ENCODE measurements around the gene DPH1.
"Not testable (repeated sequence)": the region's sequence is repeated elsewhere in the genome, so short reads cannot be mapped to it uniquely, and the experiment has no call there.

Gene DPH1

GRCh38 chr17:2009737-2010136 lies 20.2 kb upstream of the DPH1 start:
- no peak for DNase-seq

GRCh38 chr17:2011411-2012371 lies 18.3 kb upstream of the DPH1 start:
- no peak for DNase-seq

- no peak for DNase-seq
Measured at GRCh38 chr17:2012499-2012898, 17.5 kb upstream of the DPH1 start.

- not testable (repeated sequence) for DNase-seq
Measured at GRCh38 chr17:2013220-2013993, 16.5 kb upstream of the DPH1 start.

GRCh38 chr17:2013994-2014317 lies 16.0 kb upstream of the DPH1 start:
- DNase-seq = no peak

GRCh38 chr17:2015314-2015713 lies 14.6 kb upstream of the DPH1 start:
- no peak for DNase-seq

- no peak for DNase-seq
Measured at GRCh38 chr17:2016494-2016893, 13.5 kb upstream of the DPH1 start.

- no peak for DNase-seq
Measured at GRCh38 chr17:2017274-2017941, 12.5 kb upstream of the DPH1 start.

- DNase-seq = no peak
Measured at GRCh38 chr17:2018716-2019510, 11.0 kb upstream of the DPH1 start.

- DNase-seq = no peak
Measured at GRCh38 chr17:2019723-2020122, 10.2 kb upstream of the DPH1 start.

- DNase-seq = no peak
Measured at GRCh38 chr17:2020721-2021120, 9.2 kb upstream of the DPH1 start.

GRCh38 chr17:2022647-2023240 lies 7.2 kb upstream of the DPH1 start:
- no peak for DNase-seq

GRCh38 chr17:2023256-2023655 lies 6.7 kb upstream of the DPH1 start:
- DNase-seq = no peak

- peak; percentile 60 to 72 for DNase-seq
Measured at GRCh38 chr17:2023692-2024571, 6.0 kb upstream of the DPH1 start.

GRCh38 chr17:2024572-2025219 lies 5.3 kb upstream of the DPH1 start:
- no peak for DNase-seq

- peak; percentile 77 to 82 for DNase-seq
Measured at GRCh38 chr17:2025220-2025621, 4.7 kb upstream of the DPH1 start, which contains the start of gene RTN4RL1. Gene RTN4RL1 (minus strand): TSS chr17:2025334. CDS start chr17:2024865, 469 bp downstream.

GRCh38 chr17:2025622-2026309 lies 4.2 kb upstream of the DPH1 start:
- no peak for DNase-seq

GRCh38 chr17:2027528-2028233 lies 2.3 kb upstream of the DPH1 start:
- DNase-seq = no peak

- no peak for DNase-seq
Measured at GRCh38 chr17:2028234-2028614, 1.7 kb upstream of the DPH1 start.

Data from CD4-positive, alpha-beta T cell treated with Interleukin-1 beta for 1 hour (primary cell).